RWPE2 (cell line): ENCODE data around the gene ARL15.

Experiments
- ATAC-seq: fragments of 200-7000 bp; cut with Tn5 transposase; 3 replicates; pipeline ENCODE4 v1.9.1; 2021; ENCODE audit warnings: low read depth
- DNase-seq: peaks from one replicate; pipeline ENCODE4 v3.0.0-alpha.2; 2020; ENCODE audit warnings: low spot score
- H3K27ac ChIP-seq: fragments of 450-650 bp; 2 replicates; pipeline ENCODE4 v1.5.1; 2017; ENCODE audit warnings: mild to moderate bottlenecking; ENCODE audit not compliant: poor library complexity, severe bottlenecking
- H3K27me3 ChIP-seq: fragments of 250-450 bp; sonication (Bioruptor Pico); 2 replicates; pipeline ENCODE4 v1.5.1; 2021; ENCODE audit warnings: mild to moderate bottlenecking, moderate library complexity; ENCODE audit not compliant: insufficient read depth, poor library complexity, severe bottlenecking
- H3K36me3 ChIP-seq: fragments of 250-450 bp; sonication (Bioruptor Pico); 2 replicates; pipeline ENCODE4 v1.5.1; 2020; ENCODE audit warnings: low read depth, mild to moderate bottlenecking, moderate library complexity
- H3K4me1 ChIP-seq: fragments of 250-450 bp; sonication (Bioruptor Pico); 2 replicates; pipeline ENCODE4 v1.5.1; 2021; ENCODE audit warnings: mild to moderate bottlenecking, moderate library complexity; ENCODE audit not compliant: insufficient read depth, poor library complexity, severe bottlenecking
- H3K4me3 ChIP-seq: fragments of 250-450 bp; sonication (Bioruptor Pico); 2 replicates; pipeline ENCODE4 v1.5.1; 2021; ENCODE audit warnings: mild to moderate bottlenecking, moderate library complexity; ENCODE audit not compliant: severe bottlenecking
- H3K9me3 ChIP-seq: fragments of 250-450 bp; sonication (Bioruptor Pico); 2 replicates; pipeline ENCODE4 v1.5.1; 2021; ENCODE audit warnings: mild to moderate bottlenecking, moderate library complexity; ENCODE audit not compliant: severe bottlenecking
- CTCF ChIP-seq: fragments of 450-650 bp; IDR thresholded peaks from one replicate; pipeline ENCODE4 v1.5.1; 2017; ENCODE audit warnings: mild to moderate bottlenecking, moderate library complexity; ENCODE audit not compliant: poor library complexity, severe bottlenecking

The ARL15 gene

GRCh38 chr5:54040018-54040417 lies 270.4 kb downstream of the ARL15 start:
- no peak for ATAC-seq

GRCh38 chr5:54037205-54037604 lies 273.2 kb downstream of the ARL15 start:
- Histone ChIP-seq H3K9me3 (no peaks in the 10 kb centered on the region), H3K4me1 (no peaks in the 10 kb centered on the region), H3K36me3 (no peaks in the 10 kb centered on the region), H3K27ac (no peak overlapping the region), H3K4me3 (no peak overlapping the region), H3K27me3 (no peaks in the 10 kb centered on the region)
- no peak for TF ChIP-seq CTCF
- ATAC-seq (no peak), DNase-seq (no peak)

More at GRCh38 chr5:54040018-54040417, 270.4 kb downstream of the ARL15 start:
- no peaks in the 10 kb centered on the region for H3K4me1 ChIP-seq
- no peaks in the 10 kb centered on the region for H3K9me3 ChIP-seq
- H3K36me3 ChIP-seq = no peaks in the 10 kb centered on the region
- no peak for DNase-seq
- H3K27me3 ChIP-seq = no peaks in the 10 kb centered on the region
- H3K4me3 ChIP-seq = no peak overlapping the region
- no peak for TF ChIP-seq CTCF
- H3K27ac ChIP-seq = no peak overlapping the region

- H3K27ac ChIP-seq = no peak overlapping the region
- H3K9me3 ChIP-seq = no peaks in the 10 kb centered on the region
- H3K4me3 ChIP-seq = no peak overlapping the region
- TF ChIP-seq CTCF = no peak
- no peaks in the 10 kb centered on the region for H3K36me3 ChIP-seq
- H3K4me1 ChIP-seq = no peaks in the 10 kb centered on the region
- no peaks in the 10 kb centered on the region for H3K27me3 ChIP-seq
- no peak for ATAC-seq
- no peak for DNase-seq
Observed at GRCh38 chr5:54030981-54031380, 279.4 kb downstream of the ARL15 start.

GRCh38 chr5:54024466-54024865 lies 285.9 kb downstream of the ARL15 start:
- TF ChIP-seq CTCF = no peak
- ATAC-seq (peak; percentile 98), DNase-seq (no peak)
- no peaks in the 10 kb centered on the region for H3K9me3 ChIP-seq
- no peaks in the 10 kb centered on the region for H3K36me3 ChIP-seq
- H3K27me3 ChIP-seq = no peaks in the 10 kb centered on the region
- H3K27ac ChIP-seq = peak overlapping the region; percentile 24
- H3K4me1 ChIP-seq = peaks cover 18% of the 10 kb centered on the region
- H3K4me3 ChIP-seq = no peak overlapping the region

GRCh38 chr5:54022223-54022622 lies 288.1 kb downstream of the ARL15 start:
- H3K27ac ChIP-seq = peak overlapping the region; percentile 3
- DNase-seq (no peak), ATAC-seq (no peak)
- H3K27me3 ChIP-seq = no peaks in the 10 kb centered on the region
- no peak for TF ChIP-seq CTCF
- no peaks in the 10 kb centered on the region for H3K9me3 ChIP-seq
- peaks cover 18% of the 10 kb centered on the region for H3K4me1 ChIP-seq
- H3K36me3 ChIP-seq = no peaks in the 10 kb centered on the region
- no peak overlapping the region for H3K4me3 ChIP-seq
